K562 treated with DMSO at 1 percent for 24 hours (cell line): ENCODE measurements around the gene LSM3. TPM values are rescaled to one million over a fixed set of nuclear protein-coding genes. Genes with fewer than 3 reads are reported as not detected.

Source experiments
- total RNA-seq: library from RNA; unstranded; fragments of 300-600 nt; gene quantifications from 2 replicates; pipeline ENCODE4 v1.2.3, GENCODE V29; 2022; ENCODE audit warnings: low read depth; ENCODE audit not compliant: insufficient read depth

LSM3 gene
- total RNA-seq = 13.8 and 17.1 TPM in 2 replicates

GRCh38 chr3:14178247-14179113 lies at the start of gene LSM3, which contains the start of gene XPC:
Gene LSM3 (plus strand): TSS chr3:14178817. CDS start chr3:14178861, 44 bp downstream.
Gene XPC (minus strand): TSS chr3:14178601. CDS start chr3:14178568, 33 bp downstream.

Other genes with a start within 250 kb of the LSM3 start
- 14.1 and 14.2 TPM in 2 replicates for gene CHCHD4, start 53.9 kb upstream of the LSM3 start, total RNA-seq
- gene TMEM43, start 53.8 kb upstream of the LSM3 start, total RNA-seq = 32.0 and 32.4 TPM in 2 replicates
- gene XPC, start 216 bp upstream of the LSM3 start, total RNA-seq = 49.5 and 51.4 TPM in 2 replicates
- gene SLC6A6, start 223.8 kb downstream of the LSM3 start, total RNA-seq = 47.7 and 48.0 TPM in 2 replicates